Stomach smooth muscle (tissue), 2 donors: ENCODE results near the gene COPS6.

ENCODE experiments used
- H3K27ac ChIP-seq: one replicate; pipeline ENCODE4 v1.7.0; 2013; ENCODE audit warnings: mild to moderate bottlenecking, low read length, inconsistent platforms
- H3K27me3 ChIP-seq, 2 donors: one replicate each; pipeline ENCODE4 v1.7.0; 2013; ENCODE audit warnings: low read length in 2 of 2; ENCODE audit not compliant: insufficient read depth in 2 of 2, control insufficient read depth in 1 of 2
- H3K36me3 ChIP-seq, 2 donors: one replicate each; pipeline ENCODE4 v1.7.0; 2013; ENCODE audit warnings: low read length in 2 of 2; ENCODE audit not compliant: control insufficient read depth in 2 of 2, insufficient read depth in 2 of 2
- H3K4me1 ChIP-seq: one replicate; pipeline ENCODE4 v1.7.0; 2013; ENCODE audit warnings: low read length; ENCODE audit not compliant: control insufficient read depth, insufficient read depth
- H3K4me3 ChIP-seq, 2 donors: one replicate each; pipeline ENCODE4 v1.7.0; 2013; ENCODE audit warnings: low read length in 2 of 2
- H3K9ac ChIP-seq, 2 donors: one replicate each; pipeline ENCODE4 v1.7.0; 2013; ENCODE audit warnings: low read length in 2 of 2, mild to moderate bottlenecking in 1 of 2
- H3K9me3 ChIP-seq, 2 donors: one replicate each; pipeline ENCODE4 v1.7.0; 2013; ENCODE audit warnings: low read length in 2 of 2; ENCODE audit not compliant: control insufficient read depth in 2 of 2
- donor health status: healthy.
- donor health status: Pancreatic carcinoma.

Gene COPS6

DNA sequence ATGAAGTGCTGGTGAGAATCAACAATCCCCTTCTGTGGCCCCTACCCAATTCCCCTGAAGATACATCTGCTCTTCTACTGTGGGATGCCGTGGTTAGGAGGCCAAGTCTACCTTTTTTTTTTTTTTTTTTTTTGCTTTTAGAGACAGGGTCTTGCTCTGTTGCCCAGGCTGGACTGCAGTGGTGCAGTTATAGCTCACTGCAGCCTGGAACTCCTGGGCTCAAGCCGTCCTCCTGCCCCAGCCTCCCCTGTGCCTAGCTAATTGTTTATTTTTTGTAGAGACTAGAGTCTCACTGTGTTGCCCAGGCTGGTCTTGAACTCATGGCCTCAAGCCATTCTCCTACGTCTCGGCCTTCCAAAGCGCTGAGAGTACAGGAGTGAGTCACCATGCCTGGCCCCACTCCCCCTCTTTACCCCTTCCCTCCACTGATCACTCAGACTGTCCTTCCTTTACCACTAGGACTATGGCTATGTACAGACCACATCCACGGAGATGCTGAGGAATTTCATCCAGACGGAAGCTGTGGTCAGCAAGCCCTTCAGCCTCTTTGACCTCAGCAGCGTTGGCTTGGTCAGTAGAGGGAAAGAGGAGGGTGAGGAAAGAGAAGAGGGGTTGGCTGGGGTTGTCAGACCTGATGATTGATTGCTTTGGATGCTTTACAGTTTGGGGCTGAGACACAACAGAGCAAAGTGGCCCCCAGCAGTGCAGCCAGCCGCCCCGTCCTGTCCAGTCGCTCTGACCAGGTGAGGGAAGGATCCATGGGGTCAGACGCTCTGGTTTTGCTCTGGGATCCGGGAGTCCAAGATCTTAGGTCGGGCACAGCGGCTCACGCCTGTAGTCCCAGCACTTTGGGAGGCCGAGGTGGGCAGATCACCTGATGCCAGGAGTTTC lies 14.4 kb downstream of the COPS6 start:
- Histone ChIP-seq H3K9me3 (no peaks in the 10 kb centered on the region), H3K36me3 (peaks cover 30 to 48% of the 10 kb centered on the region in 2 donors), H3K9ac (no peak overlapping the region), H3K27ac (peak overlapping the region; percentile 85), H3K27me3 (no peaks in the 10 kb centered on the region), H3K4me3 (no peak overlapping the region), H3K4me1 (peaks cover 28% of the 10 kb centered on the region)

DNA sequence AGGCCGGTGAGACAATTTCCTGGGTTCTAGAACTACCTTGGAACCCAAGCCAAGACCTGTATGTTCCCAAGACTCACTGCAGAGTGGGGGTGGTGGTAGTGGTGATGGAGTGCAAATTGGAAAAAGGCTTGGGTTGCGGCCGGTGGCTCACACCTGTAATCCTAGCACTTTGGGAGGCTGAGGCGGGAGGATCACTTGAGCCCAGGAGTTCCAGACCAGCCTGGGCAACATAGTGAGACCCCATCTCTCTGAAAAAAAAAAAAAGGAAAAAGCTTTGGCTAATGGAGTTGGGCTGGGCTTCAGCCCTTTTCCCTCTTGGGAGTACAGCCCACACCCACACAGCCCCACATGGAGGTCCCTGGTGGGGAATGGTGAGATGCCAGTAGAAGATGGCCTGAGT lies 16.8 kb downstream of the COPS6 start:
- no peaks in the 10 kb centered on the region for H3K9me3 ChIP-seq
- peaks cover 12% of the 10 kb centered on the region for H3K4me1 ChIP-seq
- H3K27me3 ChIP-seq = no peaks in the 10 kb centered on the region
- H3K36me3 ChIP-seq = peaks cover 19 to 44% of the 10 kb centered on the region in 2 donors
- H3K27ac ChIP-seq = no peak overlapping the region
- H3K9ac ChIP-seq = no peak overlapping the region
- no peak overlapping the region for H3K4me3 ChIP-seq

DNA sequence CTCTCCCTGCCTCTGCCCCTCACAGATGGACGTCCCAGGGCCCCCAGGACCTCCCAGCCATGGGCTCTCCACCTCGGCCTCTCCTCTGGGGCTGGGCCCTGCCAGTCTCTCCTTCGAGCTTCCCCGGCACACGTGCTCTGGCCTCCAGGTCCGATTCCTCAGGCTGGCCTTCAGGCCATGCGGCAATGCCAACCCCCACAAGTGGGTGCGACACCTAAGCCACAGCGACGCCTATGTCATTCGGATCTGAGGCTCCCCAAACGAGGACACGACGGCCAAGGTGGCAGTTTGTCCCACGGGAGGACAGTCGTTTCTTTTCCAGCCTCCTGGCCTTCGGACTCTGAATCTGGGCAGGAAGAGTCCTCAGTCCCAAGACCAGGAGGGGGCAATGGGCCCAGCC lies 17.9 kb downstream of the COPS6 start:
- Histone ChIP-seq H3K27me3 (no peaks in the 10 kb centered on the region), H3K36me3 (peaks cover 24 to 51% of the 10 kb centered on the region in 2 donors)

DNA sequence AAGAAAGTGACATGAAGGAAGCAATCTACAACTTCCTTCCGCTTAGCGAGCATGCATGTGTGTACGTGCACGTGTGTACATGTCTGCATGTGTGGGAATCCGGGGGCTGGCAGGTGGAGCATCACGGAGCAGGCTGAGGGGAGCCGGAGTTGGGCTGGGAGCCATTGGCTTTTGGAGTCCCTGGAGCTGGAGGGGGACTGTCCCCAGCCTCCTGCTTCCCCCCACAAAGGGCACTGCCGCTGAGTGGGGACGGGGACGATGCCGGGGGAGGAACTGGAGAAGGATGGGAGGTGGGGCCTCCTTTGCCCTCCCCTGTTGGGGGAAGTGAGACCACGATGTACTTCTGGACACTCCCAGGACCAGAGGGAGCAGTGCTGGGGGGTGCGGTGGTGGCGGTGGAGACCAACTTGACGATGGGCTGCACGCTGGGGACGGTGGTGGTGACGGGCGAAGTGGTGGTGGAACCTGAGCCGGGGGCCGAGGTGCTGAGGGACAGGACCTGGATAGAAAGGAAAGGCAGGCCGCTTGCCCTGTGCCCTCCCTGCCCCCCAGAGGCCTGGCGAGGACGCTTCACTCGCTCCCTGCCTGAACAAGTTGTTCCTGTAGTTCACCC lies 18.5 kb downstream of the COPS6 start:
- Histone ChIP-seq H3K9ac (no peak overlapping the region), H3K9me3 (no peaks in the 10 kb centered on the region), H3K4me3 (no peak overlapping the region), H3K27me3 (no peaks in the 10 kb centered on the region), H3K36me3 (peaks cover 28 to 53% of the 10 kb centered on the region in 2 donors), H3K4me1 (peaks cover 8% of the 10 kb centered on the region), H3K27ac (no peak overlapping the region)

More for the DNA sequence above, 17.9 kb downstream of the COPS6 start:
- Histone ChIP-seq H3K27ac (no peak overlapping the region), H3K9me3 (no peaks in the 10 kb centered on the region), H3K4me3 (no peak overlapping the region), H3K4me1 (peaks cover 9% of the 10 kb centered on the region), H3K9ac (no peak overlapping the region)

DNA sequence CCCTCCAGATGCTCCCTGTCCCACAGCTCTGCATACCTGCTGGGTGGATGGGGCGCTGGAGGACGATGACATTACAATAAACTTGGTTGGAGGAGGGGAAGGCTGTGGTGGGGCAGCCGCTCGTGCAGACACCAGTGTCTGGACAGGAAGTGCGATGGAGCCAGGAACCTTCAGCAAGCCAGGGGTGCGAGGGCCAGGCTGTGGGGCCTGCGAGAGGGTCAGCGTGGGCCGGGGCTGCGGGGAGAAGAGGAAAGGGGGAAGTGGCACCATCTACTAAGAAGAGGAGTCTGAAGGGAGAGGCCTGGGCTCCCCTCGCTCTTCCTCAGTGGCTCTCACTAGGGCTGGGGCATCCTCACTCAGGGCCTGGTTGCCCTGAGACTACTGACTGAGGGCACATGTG lies 19.1 kb downstream of the COPS6 start:
- Histone ChIP-seq H3K27ac (no peak overlapping the region), H3K9ac (no peak overlapping the region), H3K9me3 (no peaks in the 10 kb centered on the region), H3K4me1 (peaks cover under 1% of the 10 kb centered on the region), H3K27me3 (no peaks in the 10 kb centered on the region), H3K4me3 (no peak overlapping the region), H3K36me3 (peaks cover 28 to 57% of the 10 kb centered on the region in 2 donors)

DNA sequence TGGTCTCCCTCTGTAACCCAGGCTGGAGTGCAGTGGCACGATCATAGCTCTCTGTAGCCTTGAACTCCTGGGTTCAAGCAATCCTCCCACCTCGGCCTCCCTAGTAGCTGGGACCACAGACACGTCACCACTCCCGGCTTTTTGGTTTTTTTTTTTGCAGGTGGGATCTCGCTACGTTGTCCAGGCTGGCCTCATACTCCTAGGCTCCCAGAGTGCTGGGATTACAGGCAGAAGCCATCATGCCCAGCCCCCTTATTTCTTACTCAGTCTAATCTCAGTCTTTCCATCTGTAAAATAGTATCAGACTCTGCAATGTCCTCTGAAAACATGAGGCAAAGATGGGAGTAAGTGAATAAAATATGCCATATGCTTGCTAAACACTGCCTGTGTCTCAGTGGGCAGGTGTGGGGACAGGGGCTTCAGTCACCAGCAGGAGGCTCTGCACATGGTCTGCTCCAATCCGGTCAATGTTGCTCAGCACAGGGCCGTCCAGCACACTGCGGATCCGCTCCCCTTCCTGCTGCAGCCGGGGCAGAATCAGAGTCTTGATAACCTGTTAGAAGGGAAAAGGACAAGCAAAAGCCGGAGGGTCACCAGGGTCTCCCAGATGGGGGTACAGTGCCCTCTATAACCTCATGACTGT lies 20.9 kb downstream of the COPS6 start:
- H3K4me3 ChIP-seq = no peak overlapping the region
- H3K27me3 ChIP-seq = no peaks in the 10 kb centered on the region
- no peak overlapping the region for H3K27ac ChIP-seq
- H3K4me1 ChIP-seq = no peaks in the 10 kb centered on the region
- no peak overlapping the region for H3K9ac ChIP-seq
- H3K36me3 ChIP-seq = peaks cover 29 to 54% of the 10 kb centered on the region in 2 donors
- no peaks in the 10 kb centered on the region for H3K9me3 ChIP-seq

DNA sequence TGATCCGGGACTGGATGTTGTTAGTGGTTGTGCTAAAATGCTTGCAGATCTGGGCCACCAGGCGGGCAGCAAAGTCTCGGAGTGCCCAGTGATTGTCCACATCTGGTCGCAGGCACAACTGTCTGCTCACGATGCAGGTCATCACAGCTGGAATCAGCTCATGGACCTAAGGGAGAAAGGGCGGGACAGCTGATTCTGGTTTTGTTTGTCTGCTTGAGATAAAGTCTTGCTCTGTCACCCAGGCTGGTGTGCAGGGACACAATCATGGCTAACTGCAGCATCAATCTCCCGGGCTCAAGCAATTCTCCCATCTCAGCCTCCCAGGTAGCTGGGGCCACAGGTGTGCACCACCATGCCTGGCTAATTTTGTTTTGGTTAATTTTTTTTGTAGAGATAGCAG lies 22.4 kb downstream of the COPS6 start:
- no peaks in the 10 kb centered on the region for H3K9me3 ChIP-seq
- H3K4me3 ChIP-seq = no peak overlapping the region
- H3K27me3 ChIP-seq = no peaks in the 10 kb centered on the region
- H3K9ac ChIP-seq = no peak overlapping the region
- H3K36me3 ChIP-seq = peaks cover 22 to 45% of the 10 kb centered on the region in 2 donors
- no peak overlapping the region for H3K27ac ChIP-seq
- no peaks in the 10 kb centered on the region for H3K4me1 ChIP-seq

DNA sequence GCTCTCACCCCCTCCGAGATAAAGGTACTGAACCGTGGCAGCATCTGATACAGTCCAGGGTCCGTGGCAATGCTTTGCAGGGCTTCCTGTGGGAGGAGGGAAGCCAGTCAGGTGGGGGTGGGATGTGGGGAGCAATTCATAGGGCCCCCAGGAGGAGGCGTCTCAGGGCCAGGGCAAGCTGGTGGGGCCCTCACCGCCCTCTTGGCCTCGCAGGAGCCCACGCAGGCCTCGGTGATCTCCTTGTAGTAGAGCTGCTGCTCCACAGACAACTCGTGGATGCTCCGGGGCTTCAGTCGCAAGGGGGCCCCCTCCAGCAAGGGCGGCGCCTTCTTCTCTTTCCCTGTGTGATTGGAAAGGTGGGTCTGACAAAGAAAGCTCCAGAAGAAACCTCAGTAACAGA lies 23.1 kb downstream of the COPS6 start:
- no peak overlapping the region for H3K27ac ChIP-seq
- H3K27me3 ChIP-seq = no peaks in the 10 kb centered on the region
- H3K36me3 ChIP-seq = peaks cover 21 to 40% of the 10 kb centered on the region in 2 donors
- H3K4me3 ChIP-seq = no peak overlapping the region
- no peaks in the 10 kb centered on the region for H3K4me1 ChIP-seq
- no peak overlapping the region for H3K9ac ChIP-seq
- no peaks in the 10 kb centered on the region for H3K9me3 ChIP-seq

DNA sequence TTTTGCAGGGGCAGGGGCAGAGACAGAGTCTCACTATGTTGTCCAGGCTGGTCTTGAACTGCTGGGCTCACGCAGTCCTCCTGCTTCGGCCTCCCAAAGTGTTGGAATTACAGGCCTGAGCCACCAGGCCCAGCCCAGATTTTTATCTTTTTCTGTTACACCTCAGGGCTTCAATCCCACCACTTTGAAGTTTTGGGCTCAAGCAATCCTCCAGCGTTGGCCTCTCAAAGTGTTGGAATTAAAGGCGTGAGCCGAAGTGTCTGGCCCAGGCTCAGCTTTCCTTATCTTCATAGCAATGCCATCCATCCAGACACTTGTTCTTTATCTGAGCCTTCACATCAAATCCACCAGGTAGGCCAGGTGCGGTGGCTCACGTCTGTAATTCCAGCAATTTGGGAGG lies 26.3 kb downstream of the COPS6 start:
- Histone ChIP-seq H3K9me3 (no peaks in the 10 kb centered on the region), H3K9ac (no peak overlapping the region), H3K36me3 (peaks cover 13 to 21% of the 10 kb centered on the region in 2 donors), H3K4me3 (no peak overlapping the region), H3K4me1 (peaks cover 9% of the 10 kb centered on the region), H3K27ac (no peak overlapping the region), H3K27me3 (no peaks in the 10 kb centered on the region)

DNA sequence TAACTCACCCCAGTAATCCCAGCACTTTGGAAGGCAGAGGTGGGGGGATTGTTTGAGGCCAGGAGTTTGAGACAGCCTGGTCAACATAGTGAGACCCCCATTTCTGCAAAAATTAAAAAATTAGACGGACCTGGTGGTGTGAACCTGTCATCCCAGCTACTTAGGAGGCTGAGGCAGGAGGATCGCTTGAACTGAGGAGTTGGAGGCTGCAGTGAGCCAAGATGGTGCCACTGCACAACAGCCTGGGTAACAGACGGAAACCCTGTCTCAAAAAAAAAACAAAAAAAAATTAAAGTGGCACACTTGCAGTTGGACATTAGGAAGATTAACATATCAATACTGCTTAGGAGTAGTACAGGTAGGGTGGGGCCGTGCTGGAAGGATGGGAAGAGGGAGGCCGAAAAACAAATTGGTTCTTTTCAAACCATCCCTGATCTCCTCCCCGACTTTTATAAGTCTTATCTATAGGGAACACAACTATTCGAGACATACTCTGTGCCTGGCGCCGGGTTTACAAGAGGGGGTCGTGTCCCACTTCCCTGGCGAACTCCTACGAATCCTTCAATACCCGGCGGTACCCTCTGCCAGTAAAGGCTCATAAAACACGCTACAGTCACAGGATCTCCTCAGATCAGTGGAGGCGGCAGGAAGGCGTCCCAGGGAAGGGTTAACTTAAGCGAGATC lies 29.8 kb downstream of the COPS6 start:
- Histone ChIP-seq H3K9me3 (no peaks in the 10 kb centered on the region), H3K9ac (peak overlapping the region; percentile 75 to 86), H3K4me1 (peaks cover 24% of the 10 kb centered on the region), H3K36me3 (peaks cover 4 to 5% of the 10 kb centered on the region in 2 donors), H3K27ac (peak overlapping the region; percentile 82), H3K27me3 (no peaks in the 10 kb centered on the region), H3K4me3 (peak overlapping the region; percentile 84 to 97)
